Endodermal cell (in vitro differentiated cells): ENCODE measurements around the gene GPC3. TPM values are rescaled to one million over a fixed set of nuclear protein-coding genes. Genes with fewer than 3 reads are reported as not detected.

Experiments used
- DNase-seq: peaks from one replicate; pipeline ENCODE4 v3.0.0-alpha.2; 2017
- H3K27ac ChIP-seq: 2 replicates; pipeline ENCODE4 v1.5.1; 2013; ENCODE audit warnings: mild to moderate bottlenecking, low read depth, low read length, moderate library complexity
- H3K27me3 ChIP-seq: 2 replicates; pipeline ENCODE4 v1.6.1; 2013; ENCODE audit warnings: mild to moderate bottlenecking, low read length, moderate library complexity; ENCODE audit not compliant: insufficient read depth, control insufficient read depth, poor library complexity, severe bottlenecking
- H3K36me3 ChIP-seq: 2 replicates; pipeline ENCODE4 v1.7.0; 2013; ENCODE audit warnings: mild to moderate bottlenecking, low read length, moderate library complexity; ENCODE audit not compliant: control insufficient read depth, insufficient read depth
- H3K4me1 ChIP-seq: one replicate; pipeline ENCODE4 v1.7.0; 2013; ENCODE audit warnings: low read length; ENCODE audit not compliant: control insufficient read depth, insufficient read depth
- H3K4me3 ChIP-seq: 2 replicates; pipeline ENCODE4 v1.5.1; 2013; ENCODE audit warnings: mild to moderate bottlenecking, low read length, moderate library complexity
- H3K9ac ChIP-seq: 2 replicates; pipeline ENCODE4 v1.6.1; 2013; ENCODE audit warnings: mild to moderate bottlenecking, low read length, moderate library complexity; ENCODE audit not compliant: poor library complexity, severe bottlenecking; ENCODE audit errors: extremely low read depth
- H3K9me3 ChIP-seq: 2 replicates; pipeline ENCODE4 v1.6.1; 2013; ENCODE audit warnings: mild to moderate bottlenecking, low read length, moderate library complexity; ENCODE audit not compliant: control insufficient read depth
- H3K27ac Mint-ChIP-seq: 2 replicates; pipeline ENCODE4 v1.8.0; 2020; ENCODE audit warnings: mixed read lengths
- H3K27me3 Mint-ChIP-seq: 2 replicates; pipeline ENCODE4 v1.8.0; 2021; ENCODE audit warnings: mild to moderate bottlenecking, mixed read lengths; ENCODE audit not compliant: insufficient read depth
- H3K36me3 Mint-ChIP-seq: 2 replicates; pipeline ENCODE4 v1.8.0; 2020; ENCODE audit warnings: low read depth, mixed read lengths
- H3K4me1 Mint-ChIP-seq: 2 replicates; pipeline ENCODE4 v1.8.0; 2020; ENCODE audit warnings: mixed read lengths
- H3K4me3 Mint-ChIP-seq: 2 replicates; pipeline ENCODE4 v1.8.0; 2020; ENCODE audit warnings: mild to moderate bottlenecking, moderate library complexity, mixed read lengths
- H3K9me3 Mint-ChIP-seq: 2 replicates; pipeline ENCODE4 v1.8.0; 2020; ENCODE audit warnings: mild to moderate bottlenecking, mixed read lengths
- WGBS, 2 experiments: methylation state at CpG; one replicate each; pipeline versions ENCODE4 v1.1.5 to v1.1.7; 2013; ENCODE audit warnings: missing lambda C conversion rate in 2 of 2, mixed read lengths in 1 of 2; ENCODE audit not compliant: insufficient coverage in 1 of 2, insufficient read length in 1 of 2; 5-methylcytosine and 5-hydroxymethylcytosine counted together
- total RNA-seq, 2 donors: library from RNA; stranded (reverse); fragmentation: NEBNext Ultra II Directional in 1 of 2; extraction: Animal tissue kit (Norgen Biotek cat#: 25700) in 1 of 2; gene quantifications; 2 replicates in 1 of 2; 3 replicates in 1 of 2; pipeline ENCODE4 v1.2.1, GENCODE V29; 2021
- TF ChIP-seq, protein P1 (sequence below): fragments of 200-600 bp; sonication (generic); conservative IDR thresholded peaks from 2 replicates; pipeline ENCODE4 v1.5.0; 2021; ENCODE audit warnings: antibody characterized with exemption, mild to moderate bottlenecking

GPC3 gene
- total RNA-seq, 2 donors from 2014 or later, result 39.5 to 125 TPM

GRCh38 chrX:133935076-133935475 lies 50.3 kb downstream of the GPC3 start:
- no peak overlapping the region for H3K4me3 Mint-ChIP-seq
- no peaks in the 10 kb centered on the region for H3K4me1 ChIP-seq
- DNase-seq, result no peak

GRCh38 chrX:133933316-133933715 lies 52.1 kb downstream of the GPC3 start:
- H3K27me3 Mint-ChIP-seq, result peaks cover 4% of the 10 kb centered on the region
- TF ChIP-seq, protein P1, sequence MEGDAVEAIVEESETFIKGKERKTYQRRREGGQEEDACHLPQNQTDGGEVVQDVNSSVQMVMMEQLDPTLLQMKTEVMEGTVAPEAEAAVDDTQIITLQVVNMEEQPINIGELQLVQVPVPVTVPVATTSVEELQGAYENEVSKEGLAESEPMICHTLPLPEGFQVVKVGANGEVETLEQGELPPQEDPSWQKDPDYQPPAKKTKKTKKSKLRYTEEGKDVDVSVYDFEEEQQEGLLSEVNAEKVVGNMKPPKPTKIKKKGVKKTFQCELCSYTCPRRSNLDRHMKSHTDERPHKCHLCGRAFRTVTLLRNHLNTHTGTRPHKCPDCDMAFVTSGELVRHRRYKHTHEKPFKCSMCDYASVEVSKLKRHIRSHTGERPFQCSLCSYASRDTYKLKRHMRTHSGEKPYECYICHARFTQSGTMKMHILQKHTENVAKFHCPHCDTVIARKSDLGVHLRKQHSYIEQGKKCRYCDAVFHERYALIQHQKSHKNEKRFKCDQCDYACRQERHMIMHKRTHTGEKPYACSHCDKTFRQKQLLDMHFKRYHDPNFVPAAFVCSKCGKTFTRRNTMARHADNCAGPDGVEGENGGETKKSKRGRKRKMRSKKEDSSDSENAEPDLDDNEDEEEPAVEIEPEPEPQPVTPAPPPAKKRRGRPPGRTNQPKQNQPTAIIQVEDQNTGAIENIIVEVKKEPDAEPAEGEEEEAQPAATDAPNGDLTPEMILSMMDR, result no peak
- peaks cover under 1% of the 10 kb centered on the region for H3K9me3 Mint-ChIP-seq
- Histone ChIP-seq H3K27me3 (no peaks in the 10 kb centered on the region), H3K4me3 (no peak overlapping the region), H3K9me3 (peaks cover under 1% of the 10 kb centered on the region), H3K27ac (no peak overlapping the region), H3K4me1 (no peaks in the 10 kb centered on the region), H3K9ac (no peak overlapping the region), H3K36me3 (no peaks in the 10 kb centered on the region)
- H3K4me1 Mint-ChIP-seq, result peaks cover 44% of the 10 kb centered on the region
- no peak overlapping the region for H3K4me3 Mint-ChIP-seq
- H3K36me3 Mint-ChIP-seq, result peaks cover 21% of the 10 kb centered on the region
- DNase-seq, result no peak
- 100% methylated on average over 2 of the region's 2 CpGs; no CpG with 5 or more reads in 1 of the 2 experiments for WGBS, 2 experiments
- no peak overlapping the region for H3K27ac Mint-ChIP-seq

More at GRCh38 chrX:133935076-133935475, 50.3 kb downstream of the GPC3 start:
- H3K36me3 ChIP-seq, result no peaks in the 10 kb centered on the region
- H3K9me3 ChIP-seq, result no peaks in the 10 kb centered on the region
- Mint-ChIP-seq H3K27ac (peak overlapping the region; percentile 17), H3K36me3 (peaks cover 8% of the 10 kb centered on the region), H3K27me3 (peaks cover under 1% of the 10 kb centered on the region), H3K4me1 (peaks cover 28% of the 10 kb centered on the region), H3K9me3 (no peaks in the 10 kb centered on the region)
- TF ChIP-seq, protein P1, result no peak
- 42% methylated on average over 4 of the region's 4 CpGs; no CpG with 5 or more reads in 1 of the 2 experiments for WGBS, 2 experiments
- H3K27ac ChIP-seq, result peak overlapping the region; percentile 83
- no peak overlapping the region for H3K9ac ChIP-seq
- no peaks in the 10 kb centered on the region for H3K27me3 ChIP-seq
- H3K4me3 ChIP-seq, result no peak overlapping the region

GRCh38 chrX:133929836-133930464 lies 55.4 kb downstream of the GPC3 start:
- Histone ChIP-seq H3K27ac (no peak overlapping the region), H3K9me3 (peaks cover 5% of the 10 kb centered on the region), H3K4me3 (no peak overlapping the region), H3K36me3 (no peaks in the 10 kb centered on the region), H3K27me3 (no peaks in the 10 kb centered on the region), H3K4me1 (no peaks in the 10 kb centered on the region), H3K9ac (no peak overlapping the region)
- TF ChIP-seq, protein P1, result no peak
- Mint-ChIP-seq H3K27me3 (peaks cover 4% of the 10 kb centered on the region), H3K36me3 (peaks cover 27% of the 10 kb centered on the region), H3K27ac (no peak overlapping the region), H3K4me3 (no peak overlapping the region), H3K9me3 (peaks cover 12% of the 10 kb centered on the region), H3K4me1 (peaks cover 45% of the 10 kb centered on the region)
- DNase-seq, result no peak
- WGBS, 2 experiments, result 89% methylated on average over 2 of the region's 2 CpGs; no CpG with 5 or more reads in 1 of the 2 experiments
